ENCODE measurements around the gene PAQR5.
"Not testable (repeated sequence)": the region's sequence is repeated elsewhere in the genome, so short reads cannot be mapped to it uniquely, and the experiment has no call there.

Gene PAQR5

DNA sequence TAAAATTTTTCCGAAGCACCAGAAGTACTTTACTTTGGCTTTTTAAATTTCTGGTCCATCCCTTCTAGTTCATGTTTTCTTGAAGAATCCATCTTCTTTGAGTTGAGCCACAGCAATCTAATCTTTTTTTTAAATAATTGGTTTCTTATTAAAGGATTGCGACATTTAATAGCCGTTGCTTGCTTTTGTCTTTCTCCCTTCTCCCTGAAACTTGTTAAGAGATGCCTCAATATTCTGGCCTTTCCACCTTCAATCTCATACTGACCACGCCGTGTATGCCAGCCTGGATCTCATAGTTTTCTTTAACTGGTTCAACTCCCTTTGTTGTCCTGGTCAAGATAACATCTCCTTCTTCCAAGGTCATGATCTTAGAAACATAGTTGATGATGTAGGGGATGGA, 135.5 kb downstream of the PAQR5 start:
- no peak for FAIRE-seq

DNA sequence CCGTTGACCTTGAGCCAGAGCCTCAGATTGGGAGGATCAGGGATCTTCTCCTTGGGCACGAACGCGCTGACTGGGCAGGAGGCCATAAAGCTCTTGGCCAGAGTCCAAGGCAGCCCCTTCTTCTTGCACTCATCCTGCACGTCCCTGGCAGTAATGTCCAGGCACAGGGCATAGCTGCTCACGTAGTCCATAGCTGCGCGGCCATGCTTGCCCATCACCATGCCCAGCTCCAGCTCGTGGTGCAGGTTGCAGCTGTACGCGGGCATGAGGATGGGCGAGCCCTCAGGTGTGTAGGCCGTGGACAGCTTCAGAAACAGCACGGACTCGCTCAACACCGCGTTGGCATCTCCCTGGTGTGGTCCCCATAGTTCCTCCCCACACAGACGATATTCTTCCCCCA, 136.0 kb downstream of the PAQR5 start:
- no peak for FAIRE-seq

DNA sequence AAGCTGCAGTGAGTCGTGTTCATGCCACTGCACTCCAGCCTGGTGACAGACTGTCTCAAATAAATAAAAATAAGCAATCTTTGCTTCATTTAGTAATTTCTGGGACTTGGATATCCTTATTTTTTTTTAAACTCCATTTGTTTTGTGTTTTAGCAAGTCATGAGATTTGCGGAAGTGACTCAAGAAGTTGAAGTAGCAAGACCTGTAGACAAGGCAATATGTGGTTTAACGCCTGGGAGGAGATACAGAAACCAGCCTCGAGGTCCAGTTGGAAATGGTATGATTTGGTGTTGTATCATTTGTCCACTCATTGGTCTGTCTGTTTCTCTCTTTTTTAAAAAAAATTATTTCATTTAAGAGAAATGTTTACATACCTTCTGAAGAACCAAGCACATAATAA, 137.3 kb downstream of the PAQR5 start:
- no peak for FAIRE-seq

DNA sequence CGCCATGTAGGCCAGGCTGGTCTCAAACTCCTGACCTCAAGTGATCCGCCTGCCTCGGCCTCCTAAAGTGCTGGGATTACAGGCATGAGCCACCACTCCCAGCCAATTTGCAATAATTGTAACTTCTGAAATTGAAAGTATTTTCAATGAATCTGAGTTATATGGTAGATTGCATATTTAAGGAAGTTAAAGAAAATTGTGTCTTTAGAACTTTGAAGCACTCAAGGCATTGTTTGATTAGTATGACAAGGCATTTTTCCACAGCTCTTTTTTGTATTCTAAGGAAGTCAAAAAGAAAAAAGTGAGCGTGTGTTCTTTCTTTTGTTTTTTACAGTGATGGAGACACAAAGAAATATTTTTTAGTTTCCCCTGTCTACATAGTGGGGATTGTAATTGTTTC, 138.2 kb downstream of the PAQR5 start:
- no peak for FAIRE-seq

DNA sequence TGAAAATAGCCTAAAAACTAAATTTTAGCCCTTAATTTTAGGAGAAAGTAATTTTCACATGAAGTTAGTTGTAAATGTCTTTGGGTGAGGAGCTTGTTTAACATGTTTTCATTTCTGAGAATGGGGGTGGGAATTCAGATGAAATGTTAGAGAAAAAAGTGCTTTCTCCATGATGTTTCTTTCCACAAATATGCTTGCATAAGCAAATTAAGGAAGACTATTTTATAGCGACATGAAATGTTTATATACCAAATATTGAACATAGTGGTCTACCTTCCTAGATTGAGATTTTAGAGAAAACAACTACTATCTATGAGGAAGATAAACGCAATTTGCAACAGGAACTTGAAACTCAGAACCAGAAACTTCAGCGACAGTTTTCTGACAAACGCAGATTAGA, 140.9 kb downstream of the PAQR5 start:
- no peak for FAIRE-seq

DNA sequence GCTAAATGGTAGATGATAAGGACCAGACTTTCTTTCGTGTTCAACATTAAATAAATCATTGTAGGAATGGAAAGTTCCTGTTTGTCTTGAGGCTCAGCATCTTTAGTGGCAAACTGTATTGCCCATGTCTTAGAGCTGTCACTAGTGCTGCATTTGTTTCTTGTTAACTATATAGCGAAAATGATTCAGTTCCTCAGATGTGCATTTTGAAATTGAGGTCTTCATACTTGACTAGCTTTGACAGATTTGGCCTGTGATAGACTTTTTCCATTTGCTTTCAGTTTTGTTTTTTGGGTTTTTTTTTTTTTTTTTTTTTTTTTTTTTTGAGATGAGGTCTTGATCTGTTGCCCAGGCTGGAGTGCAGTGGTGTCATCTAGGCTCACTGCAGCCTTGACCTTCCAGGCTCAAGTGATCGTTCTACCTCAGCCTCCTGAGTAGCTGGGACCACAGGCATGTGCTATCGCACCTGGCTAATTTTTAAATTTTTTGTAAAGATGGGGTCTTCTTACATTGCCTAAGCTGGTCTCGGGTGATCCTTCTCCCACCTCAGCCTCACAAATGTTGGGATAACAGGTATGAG, 144.4 kb downstream of the PAQR5 start:
- FAIRE-seq: no peak

DNA sequence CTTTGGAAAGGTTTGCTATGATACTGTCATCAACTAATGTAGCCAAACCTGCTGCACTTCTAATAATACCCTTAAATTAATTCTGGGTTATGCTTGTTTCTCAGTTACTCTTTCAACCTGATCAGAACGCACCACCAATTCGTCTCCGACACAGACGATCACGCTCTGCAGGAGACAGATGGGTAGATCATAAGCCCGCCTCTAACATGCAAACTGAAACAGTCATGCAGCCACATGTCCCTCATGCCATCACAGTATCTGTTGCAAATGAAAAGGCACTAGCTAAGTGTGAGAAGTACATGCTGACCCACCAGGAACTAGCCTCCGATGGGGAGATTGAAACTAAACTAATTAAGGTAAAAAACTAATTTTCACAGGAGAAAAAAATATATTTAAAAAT, 146.0 kb downstream of the PAQR5 start:
- no peak for FAIRE-seq

DNA sequence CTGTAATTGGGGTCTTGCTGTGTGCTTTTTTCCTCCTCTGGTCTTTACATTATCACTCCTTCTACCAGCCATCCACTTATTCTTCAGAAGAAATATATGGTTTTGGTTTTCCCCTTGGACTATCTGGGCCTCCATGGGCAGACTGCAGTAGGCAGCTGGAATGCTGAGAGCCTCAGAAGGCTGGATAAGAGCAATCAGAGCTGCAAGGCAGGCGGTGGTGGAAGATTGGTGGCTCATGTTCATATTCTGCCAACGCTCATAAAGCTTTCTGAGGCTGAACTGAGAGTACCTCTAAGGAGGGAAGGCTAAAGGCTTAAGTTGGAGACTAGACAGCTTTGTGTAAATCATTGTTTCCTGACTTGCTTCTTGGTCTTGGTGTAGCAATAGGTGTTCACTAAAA, 148.2 kb downstream of the PAQR5 start:
- FAIRE-seq: no peak

DNA sequence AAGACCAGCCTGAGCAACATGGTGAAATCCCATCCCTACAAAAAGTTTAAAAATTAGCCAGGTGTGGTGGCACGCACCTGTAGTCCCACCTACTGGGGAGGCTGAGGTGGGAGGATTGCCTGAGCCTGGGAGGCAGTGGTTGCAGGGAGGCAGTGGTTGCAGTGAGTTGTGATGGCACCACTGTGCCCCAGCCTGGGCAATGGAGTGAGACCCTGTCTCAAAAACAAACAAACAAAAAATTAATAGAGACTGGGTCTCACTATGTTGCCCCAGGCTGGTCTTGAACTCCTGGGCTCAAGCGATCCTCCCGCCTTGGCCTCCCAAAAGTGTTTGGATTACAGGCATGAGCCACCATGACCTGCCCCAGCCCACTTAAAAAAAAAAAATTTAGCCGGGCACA, 151.5 kb downstream of the PAQR5 start:
- not testable (repeated sequence) for FAIRE-seq

DNA sequence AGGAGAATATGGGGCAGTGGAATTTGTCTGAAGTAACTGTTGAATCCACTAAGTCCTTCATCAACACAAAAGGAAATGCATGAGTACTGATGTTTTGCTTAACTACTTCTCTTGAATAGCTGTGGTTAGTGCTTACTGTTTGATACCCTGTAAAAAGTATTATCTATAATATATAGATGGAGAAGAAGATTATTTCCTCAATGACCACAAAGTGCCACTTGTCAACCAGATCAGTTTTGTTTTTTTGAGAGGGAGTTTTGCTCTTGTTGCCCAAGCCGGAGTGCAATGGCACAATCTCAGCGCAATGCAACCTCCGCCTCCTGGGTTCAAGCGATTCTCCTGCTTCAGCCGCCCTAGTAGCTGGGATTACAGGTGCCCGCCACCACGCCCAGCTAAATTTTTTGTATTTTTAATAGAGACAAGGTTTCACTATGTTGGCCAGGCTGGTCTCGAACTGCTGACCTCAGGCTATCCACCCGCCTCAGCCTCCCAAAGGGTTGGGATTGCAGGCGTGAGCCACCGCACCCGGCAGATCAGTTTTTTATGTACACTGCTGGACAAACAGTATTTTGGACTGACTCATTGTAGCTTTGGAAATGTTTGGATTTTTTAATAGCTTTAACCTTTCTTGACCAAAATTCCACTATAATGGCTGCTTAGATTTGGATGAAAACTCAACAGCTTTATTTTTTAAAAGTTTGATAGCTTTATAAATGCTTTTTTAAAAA, 152.4 kb downstream of the PAQR5 start:
- FAIRE-seq: no peak

DNA sequence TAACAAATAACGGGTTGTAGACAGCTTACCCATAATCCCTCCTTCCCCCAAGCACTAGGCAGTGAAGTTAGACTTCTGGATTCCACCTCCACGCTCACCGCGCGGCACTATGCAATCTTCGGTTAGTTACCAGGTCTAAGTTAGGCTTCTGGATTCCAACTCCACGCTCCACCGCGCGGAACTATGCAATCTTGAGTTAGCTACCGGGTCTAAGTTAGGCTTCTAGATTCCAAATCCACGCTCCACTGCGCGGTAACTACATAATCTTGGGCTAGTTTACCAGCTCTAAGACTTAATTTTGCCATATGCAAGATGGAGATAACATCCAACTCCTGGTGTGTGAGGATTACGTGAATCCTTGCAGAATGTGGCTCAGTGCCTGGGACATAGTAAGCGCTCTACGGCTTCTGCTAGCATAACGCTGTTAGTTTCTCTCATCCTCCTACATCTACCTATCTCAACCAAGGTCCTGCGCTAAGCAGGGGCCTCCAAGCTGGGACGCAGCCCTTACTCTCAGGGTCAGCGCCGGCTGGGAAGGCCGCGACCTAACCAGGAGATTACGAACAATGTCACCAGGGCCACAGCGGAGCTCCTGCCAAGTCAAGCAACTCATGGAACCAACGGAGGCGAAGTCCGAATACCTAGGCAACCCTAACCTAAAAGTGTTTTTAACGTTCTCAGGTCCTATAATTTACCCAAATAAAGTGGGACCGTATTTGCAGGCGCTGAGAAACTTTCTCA, 153.4 kb downstream of the PAQR5 start:
- FAIRE-seq: no peak

DNA sequence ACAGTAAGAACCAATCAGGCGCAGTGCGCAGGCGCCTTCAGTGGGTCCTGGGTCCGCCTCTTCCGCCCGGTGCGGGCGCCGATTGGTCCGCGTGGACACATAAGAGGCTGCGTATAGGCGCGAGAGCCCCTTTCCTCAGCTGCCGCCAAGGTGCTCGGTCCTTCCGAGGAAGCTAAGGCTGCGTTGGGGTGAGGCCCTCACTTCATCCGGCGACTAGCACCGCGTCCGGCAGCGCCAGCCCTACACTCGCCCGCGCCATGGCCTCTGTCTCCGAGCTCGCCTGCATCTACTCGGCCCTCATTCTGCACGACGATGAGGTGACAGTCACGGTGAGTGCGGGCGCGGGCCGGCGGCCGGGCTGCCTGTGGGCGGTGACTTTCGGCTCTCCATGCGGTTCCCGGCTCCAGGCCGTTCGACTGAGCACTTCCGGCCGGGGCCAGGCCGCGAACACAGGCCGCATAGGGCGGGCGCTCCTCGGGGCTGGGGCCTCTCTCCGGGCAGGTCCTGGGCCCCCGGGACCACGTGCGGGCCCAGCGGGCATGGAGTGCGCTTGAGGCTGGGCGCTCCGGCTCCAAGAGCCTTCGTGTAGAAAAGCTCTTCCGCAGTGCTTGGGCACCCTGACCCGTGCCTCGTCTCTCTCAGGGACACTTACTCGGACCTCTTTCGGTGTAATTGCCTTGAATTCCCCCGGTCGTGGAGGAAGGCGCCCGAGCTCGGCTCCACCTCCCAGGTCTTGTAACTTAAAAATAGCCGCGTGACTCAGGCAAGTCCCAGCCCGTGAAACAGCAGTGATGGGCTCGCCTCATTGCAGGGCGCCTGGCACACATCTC, 154.2 kb downstream of the PAQR5 start, which contains the start of gene RPLP1:
TSS of gene RPLP1 (plus strand) at position 127 of the 830 bp plus-strand sequence. CDS start at position 258, 131 bp downstream.
- FAIRE-seq: no peak

DNA sequence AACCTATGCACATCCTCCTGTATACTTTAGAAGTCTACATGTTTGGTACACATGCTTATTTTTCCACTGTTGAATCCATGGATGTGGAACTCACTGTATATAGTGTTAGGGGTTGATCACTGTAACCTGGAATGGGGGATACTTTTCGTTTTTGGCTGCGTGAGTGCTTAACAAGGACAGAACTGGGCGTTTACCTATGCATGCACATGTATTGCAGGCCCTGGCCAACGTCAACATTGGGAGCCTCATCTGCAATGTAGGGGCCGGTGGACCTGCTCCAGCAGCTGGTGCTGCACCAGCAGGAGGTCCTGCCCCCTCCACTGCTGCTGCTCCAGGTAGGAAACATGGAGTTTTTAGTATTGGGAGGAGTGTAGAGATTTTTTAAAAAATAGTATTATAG, 156.2 kb downstream of the PAQR5 start:
- no peak for FAIRE-seq

DNA sequence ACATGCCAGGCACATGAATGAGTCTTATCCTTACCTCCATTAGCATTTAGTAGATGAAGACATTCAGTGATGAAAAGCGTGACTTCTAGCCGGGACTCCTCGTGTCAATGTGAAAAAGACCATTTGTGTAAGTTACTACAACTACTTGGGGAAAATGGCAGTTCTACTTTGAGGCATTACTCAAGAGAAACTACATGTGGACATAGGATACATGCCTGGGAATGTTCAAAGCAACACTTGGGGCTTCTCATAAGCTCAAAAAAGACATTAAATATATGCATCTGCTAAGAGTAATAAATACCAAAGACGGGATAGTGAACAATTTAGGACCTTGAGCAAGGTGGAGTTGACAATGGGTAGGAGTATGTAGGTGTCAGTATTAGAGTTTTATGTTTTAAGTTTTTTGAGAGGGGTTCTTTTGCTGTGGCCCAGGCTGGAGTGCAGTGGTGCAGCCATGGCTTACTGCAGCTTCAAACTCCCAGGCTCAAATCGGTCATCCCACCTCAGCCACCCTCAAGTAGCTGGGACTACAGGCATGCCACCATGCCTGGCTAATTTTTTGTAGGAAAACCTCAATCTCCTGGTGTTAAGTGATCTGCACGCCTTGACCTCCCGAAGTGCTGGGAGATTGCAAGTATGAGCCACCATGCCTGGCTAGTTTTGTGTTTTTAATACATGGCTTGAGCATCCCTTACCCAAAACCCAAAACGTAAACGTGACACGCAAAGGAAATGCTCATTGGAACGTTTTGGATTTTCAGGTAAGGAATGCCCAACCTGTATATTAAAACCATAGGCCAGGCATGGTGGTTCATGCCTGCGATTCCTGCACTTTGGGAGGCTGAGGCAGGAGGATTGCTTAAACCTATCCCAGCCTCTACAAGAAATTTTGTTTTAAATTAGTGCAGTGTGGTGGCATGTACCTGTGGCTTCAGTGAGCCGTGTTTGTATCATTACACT, 157.8 kb downstream of the PAQR5 start:
- FAIRE-seq: no peak

Measured in islet of Langerhans (tissue), 1 donor.